Measurements from ENCODE around the gene BTBD10.
"Not testable (repeated sequence)": the region's sequence is repeated elsewhere in the genome, so short reads cannot be mapped to it uniquely, and the experiment has no call there.

Gene BTBD10

DNA sequence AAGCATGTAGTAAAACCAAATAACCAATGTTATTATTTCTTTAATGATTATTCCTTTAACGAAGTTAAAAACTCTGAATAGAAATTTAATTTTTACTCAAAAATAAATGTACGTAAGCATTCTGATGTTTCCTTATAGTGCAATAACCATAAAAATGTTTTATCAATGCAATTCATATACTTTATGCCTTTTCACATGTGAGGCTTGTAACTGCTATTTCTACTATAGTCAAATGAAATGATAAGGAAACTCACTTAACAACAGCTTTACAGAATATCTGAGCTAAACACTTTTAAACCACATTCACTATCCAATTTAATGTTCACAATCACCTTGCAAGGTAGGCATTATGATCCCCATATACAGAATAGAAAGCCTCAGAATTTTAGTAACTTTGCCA, 17.4 kb downstream of the BTBD10 start:
- DNase-seq (ENCODE audit: low read depth), result no peak
- TF ChIP-seq, protein P1, sequence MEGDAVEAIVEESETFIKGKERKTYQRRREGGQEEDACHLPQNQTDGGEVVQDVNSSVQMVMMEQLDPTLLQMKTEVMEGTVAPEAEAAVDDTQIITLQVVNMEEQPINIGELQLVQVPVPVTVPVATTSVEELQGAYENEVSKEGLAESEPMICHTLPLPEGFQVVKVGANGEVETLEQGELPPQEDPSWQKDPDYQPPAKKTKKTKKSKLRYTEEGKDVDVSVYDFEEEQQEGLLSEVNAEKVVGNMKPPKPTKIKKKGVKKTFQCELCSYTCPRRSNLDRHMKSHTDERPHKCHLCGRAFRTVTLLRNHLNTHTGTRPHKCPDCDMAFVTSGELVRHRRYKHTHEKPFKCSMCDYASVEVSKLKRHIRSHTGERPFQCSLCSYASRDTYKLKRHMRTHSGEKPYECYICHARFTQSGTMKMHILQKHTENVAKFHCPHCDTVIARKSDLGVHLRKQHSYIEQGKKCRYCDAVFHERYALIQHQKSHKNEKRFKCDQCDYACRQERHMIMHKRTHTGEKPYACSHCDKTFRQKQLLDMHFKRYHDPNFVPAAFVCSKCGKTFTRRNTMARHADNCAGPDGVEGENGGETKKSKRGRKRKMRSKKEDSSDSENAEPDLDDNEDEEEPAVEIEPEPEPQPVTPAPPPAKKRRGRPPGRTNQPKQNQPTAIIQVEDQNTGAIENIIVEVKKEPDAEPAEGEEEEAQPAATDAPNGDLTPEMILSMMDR (conservative IDR thresholded peaks at IDR 0.05; ENCODE audit: low read length), result no peak
- no peak overlapping the region for H3K4me3 ChIP-seq (ENCODE audit: low read length)

DNA sequence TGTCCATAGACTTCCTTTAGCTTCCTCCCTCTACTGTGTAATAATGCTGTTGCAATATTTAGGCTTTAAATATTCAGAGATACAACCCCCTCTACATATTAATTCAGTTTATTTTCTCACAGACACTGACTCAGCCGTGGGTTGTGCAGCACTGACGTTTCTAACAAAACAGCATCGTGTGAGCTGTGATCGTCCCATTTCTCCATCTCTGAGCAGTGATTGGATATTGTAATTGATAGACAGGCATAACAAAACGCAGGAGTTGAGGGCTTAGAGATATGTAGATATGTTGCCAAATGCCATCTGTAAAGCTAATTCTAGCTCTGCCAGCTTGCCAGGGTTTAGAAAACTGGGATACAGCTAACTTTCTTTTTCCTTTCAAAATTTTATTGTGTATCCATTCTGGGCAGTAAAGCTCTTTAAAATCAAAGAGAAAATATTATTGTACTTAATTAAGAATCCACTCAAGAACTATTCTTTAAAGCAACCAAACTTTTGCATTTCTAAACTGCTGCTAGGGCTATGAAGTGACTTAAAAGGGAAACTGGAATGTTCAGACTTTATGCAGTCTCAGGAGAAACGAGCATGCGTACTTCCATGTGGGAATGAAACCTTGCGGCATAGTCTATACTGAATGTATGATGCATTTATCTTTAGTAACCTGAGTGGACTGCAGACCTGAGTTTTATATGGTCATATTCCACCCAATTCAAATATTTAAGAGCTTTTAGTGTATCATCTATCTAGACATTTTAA, 22.7 kb downstream of the BTBD10 start:
- peak overlapping the region; percentile 43 for H3K4me3 ChIP-seq (ENCODE audit: low read length)
- DNase-seq (ENCODE audit: low read depth), result peak; percentile 92
- TF ChIP-seq, protein P1 (conservative IDR thresholded peaks at IDR 0.05; ENCODE audit: low read length), result no peak

DNA sequence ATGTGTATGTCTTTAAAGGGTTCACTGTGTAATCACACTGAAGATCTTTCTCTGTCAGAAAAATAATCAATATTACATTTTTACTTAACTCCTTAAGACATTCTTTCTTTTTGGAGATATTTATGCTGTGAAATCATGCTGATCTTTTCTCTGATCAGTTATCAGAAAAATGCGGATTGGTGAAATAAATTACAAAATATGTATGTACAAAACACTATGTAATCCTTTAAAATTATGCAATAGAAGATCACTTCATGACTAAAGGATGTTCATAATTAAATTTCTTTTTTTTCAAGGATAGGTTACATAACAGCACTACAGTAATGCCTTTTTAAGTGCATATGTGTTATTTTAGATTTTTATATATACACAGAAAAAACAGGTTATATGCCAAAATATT, 24.7 kb downstream of the BTBD10 start:
- TF ChIP-seq, protein P1 (conservative IDR thresholded peaks at IDR 0.05; ENCODE audit: low read length), result no peak
- peak; percentile 9 for DNase-seq (ENCODE audit: low read depth)
- H3K4me3 ChIP-seq (ENCODE audit: low read length), result no peak overlapping the region

DNA sequence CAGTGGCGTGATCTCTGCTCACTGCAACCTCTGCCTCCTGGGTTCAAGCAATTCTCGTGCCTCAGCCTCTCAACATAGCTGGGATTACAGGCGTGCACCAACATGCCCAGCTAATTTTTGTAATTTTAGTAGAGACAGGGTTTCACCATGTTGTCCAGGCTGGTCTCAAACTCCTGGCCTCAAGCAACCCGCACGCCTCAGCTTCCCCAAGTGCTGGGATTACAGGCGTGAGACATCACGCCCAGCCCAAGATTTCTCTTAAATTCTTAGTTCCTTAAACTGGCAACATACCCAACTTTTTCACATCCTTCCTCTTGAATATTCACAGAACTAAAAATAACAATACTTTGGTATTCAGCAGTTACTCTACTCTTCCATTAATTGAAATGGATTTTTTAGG, 26.2 kb downstream of the BTBD10 start:
- not testable (repeated sequence) for H3K4me3 ChIP-seq (ENCODE audit: low read length); DNase-seq (ENCODE audit: low read depth)

DNA sequence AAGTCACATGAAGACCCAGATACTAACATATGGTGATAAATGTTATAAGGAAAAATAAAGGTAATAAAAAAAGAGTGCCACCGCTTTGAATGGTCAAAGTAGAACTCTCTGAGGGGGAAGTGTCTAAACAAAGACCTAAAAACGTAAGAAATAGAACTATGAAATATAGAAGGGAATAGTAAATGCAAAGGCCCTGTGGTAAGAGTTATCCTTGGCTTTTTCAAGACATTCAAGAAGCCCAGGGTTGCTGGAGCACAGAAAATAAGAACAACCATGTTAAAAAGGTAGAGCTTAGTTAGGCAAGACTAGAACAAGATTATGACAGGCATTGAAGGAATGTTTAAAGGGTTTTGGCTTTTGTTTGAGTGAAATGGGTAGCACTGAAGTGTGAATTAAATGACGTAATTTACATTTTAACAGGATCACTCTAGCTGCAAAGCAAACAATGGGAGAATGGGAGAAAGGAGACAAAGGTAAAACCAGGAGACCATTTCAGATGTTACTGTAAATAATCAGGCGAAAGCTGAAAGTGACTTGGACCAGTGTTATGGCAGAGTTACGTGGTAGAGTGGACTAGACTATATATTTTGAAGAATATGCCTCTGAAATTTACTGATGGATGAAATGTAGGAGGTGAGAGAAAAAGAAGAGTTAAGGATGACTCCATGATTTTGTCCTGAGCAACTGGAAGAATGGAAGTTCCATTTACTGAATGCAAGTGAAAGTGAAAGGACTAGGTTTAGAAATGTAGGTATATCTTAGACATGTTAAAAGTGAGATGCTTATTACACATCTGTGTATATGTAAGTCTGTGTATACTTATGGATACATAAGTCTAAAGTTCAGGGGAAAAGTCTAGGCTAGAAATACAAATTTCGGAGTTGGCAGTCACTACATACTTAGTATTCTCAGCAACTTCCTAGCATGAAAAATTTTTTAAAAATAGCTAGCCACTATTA, 28.5 kb downstream of the BTBD10 start:
- H3K4me3 ChIP-seq (ENCODE audit: low read length), result no peak overlapping the region
- DNase-seq (ENCODE audit: low read depth), result no peak
- TF ChIP-seq, protein P1 (conservative IDR thresholded peaks at IDR 0.05; ENCODE audit: low read length), result no peak

DNA sequence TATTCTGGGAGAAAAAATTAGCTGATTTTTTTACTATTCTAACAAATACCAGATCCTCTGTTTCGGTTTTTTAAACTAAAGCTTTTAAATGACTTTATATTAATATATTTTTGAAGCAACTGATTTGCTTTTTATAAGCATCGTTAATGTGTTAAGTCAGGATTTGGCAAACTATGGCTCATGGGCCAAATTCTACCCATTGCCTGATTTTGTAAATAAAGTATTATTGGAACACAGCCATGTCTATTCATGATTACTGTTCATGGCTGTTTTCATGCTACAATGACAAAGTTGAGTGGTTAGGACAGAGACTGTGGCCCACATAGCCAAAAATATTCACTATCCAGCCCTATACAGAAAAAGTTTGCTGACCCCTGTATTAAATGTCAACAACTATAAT, 29.6 kb downstream of the BTBD10 start:
- no peak overlapping the region for H3K4me3 ChIP-seq (ENCODE audit: low read length)
- TF ChIP-seq, protein P1 (conservative IDR thresholded peaks at IDR 0.05; ENCODE audit: low read length), result no peak
- DNase-seq (ENCODE audit: low read depth), result no peak

DNA sequence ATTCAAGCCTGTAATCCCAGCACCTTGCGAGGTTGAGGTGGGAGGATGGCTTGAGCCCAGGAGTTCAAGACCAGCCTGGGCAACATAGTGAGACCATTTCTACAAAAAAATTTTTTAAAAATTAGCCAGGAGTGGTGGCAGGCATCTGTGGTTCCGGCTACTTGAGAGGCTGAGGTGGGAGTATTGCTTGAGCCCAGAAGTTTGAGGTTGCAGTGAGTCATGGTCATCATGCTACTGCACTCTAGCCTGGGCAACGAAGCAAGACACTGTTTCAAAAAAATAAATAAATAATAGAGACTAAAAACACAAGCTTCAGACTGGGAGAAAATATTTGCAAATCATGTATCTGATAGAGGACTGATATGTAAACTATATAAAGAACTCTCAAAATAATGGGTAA, 33.2 kb downstream of the BTBD10 start:
- H3K4me3 ChIP-seq (ENCODE audit: low read length), result no peak overlapping the region
- TF ChIP-seq, protein P1 (conservative IDR thresholded peaks at IDR 0.05; ENCODE audit: low read length), result no peak
- no peak for DNase-seq (ENCODE audit: low read depth)

Measured in AG10803 (cell line).